HepG2 (cell line): ENCODE measurements around the gene NEK5. TPM values are rescaled to one million over a fixed set of nuclear protein-coding genes. Genes with fewer than 3 reads are reported as not detected.

Source experiments
- FOSL2 ChIP-seq: sonication (generic); formaldehyde crosslinking; IDR thresholded peaks from 2 replicates; pipeline ENCODE4 v1.4.0; 2020; ENCODE audit warnings: missing genetic modification reagents
- HIVEP1 ChIP-seq: sonication (generic); formaldehyde crosslinking; IDR thresholded peaks from 2 replicates; pipeline ENCODE4 v1.4.0; 2020; ENCODE audit warnings: mild to moderate bottlenecking, missing genetic modification reagents
- JUNB ChIP-seq: sonication (generic); formaldehyde crosslinking; IDR thresholded peaks from 2 replicates; pipeline ENCODE4 v1.8.0; 2022; ENCODE audit warnings: missing genetic modification reagents, mild to moderate bottlenecking, borderline replicate concordance
- NKX3-1 ChIP-seq: sonication (generic); formaldehyde crosslinking; IDR thresholded peaks from 2 replicates; pipeline ENCODE4 v1.5.0; 2020; ENCODE audit warnings: missing genetic modification reagents
- PHB2 ChIP-seq: fragments of 450-650 bp; IDR thresholded peaks from 2 replicates; pipeline ENCODE4 v1.6.1; 2018; ENCODE audit not compliant: partially characterized antibody
- POGZ ChIP-seq: sonication (generic); formaldehyde crosslinking; IDR thresholded peaks from 2 replicates; pipeline ENCODE4 v1.4.0; 2020; ENCODE audit warnings: mild to moderate bottlenecking, missing genetic modification reagents
- PPARG ChIP-seq: conservative IDR thresholded peaks from 2 replicates; pipeline ENCODE4 v1.6.1; 2016; ENCODE audit warnings: missing biosample characterization, missing genetic modification reagents
- SNAI1 ChIP-seq: sonication (generic); formaldehyde crosslinking; IDR thresholded peaks from 2 replicates; pipeline ENCODE4 v1.5.0; 2020; ENCODE audit warnings: mild to moderate bottlenecking, missing genetic modification reagents, borderline replicate concordance
- THAP11 ChIP-seq: IDR thresholded peaks from 2 replicates; pipeline ENCODE4 v1.6.1; 2016; ENCODE audit warnings: missing biosample characterization, missing genetic modification reagents
- ZBTB42 ChIP-seq: sonication (generic); formaldehyde crosslinking; IDR thresholded peaks from 2 replicates; pipeline ENCODE4 v1.5.0; 2020; ENCODE audit warnings: mild to moderate bottlenecking, missing genetic modification reagents
- ZMYM3 ChIP-seq: sonication (generic); formaldehyde crosslinking; IDR thresholded peaks from 2 replicates; pipeline ENCODE4 v1.5.1; 2020; ENCODE audit warnings: mild to moderate bottlenecking, missing genetic modification reagents
- ZNF225 ChIP-seq: sonication (generic); formaldehyde crosslinking; IDR thresholded peaks from 2 replicates; pipeline ENCODE4 v1.4.0; 2020; ENCODE audit warnings: mild to moderate bottlenecking, missing genetic modification reagents
- ZNF652 ChIP-seq: IDR thresholded peaks from 2 replicates; pipeline ENCODE4 v1.6.1; 2016; ENCODE audit warnings: low read depth, borderline replicate concordance
- ZNF713 ChIP-seq: sonication (generic); formaldehyde crosslinking; IDR thresholded peaks from 2 replicates; pipeline ENCODE4 v1.4.0; 2020; ENCODE audit warnings: mild to moderate bottlenecking, missing genetic modification reagents
- ZNF766 ChIP-seq: sonication (generic); formaldehyde crosslinking; IDR thresholded peaks from 2 replicates; pipeline ENCODE4 v1.5.0; 2020; ENCODE audit warnings: missing genetic modification reagents, borderline replicate concordance
- polyA plus RNA-seq, 8 experiments: library from polyadenylated mRNA; depleted of rRNA in 3 of 8; stranded (reverse) in 7 of 8; unstranded in 1 of 8; fragments of >200 nt; fragmentation: Illumina TruSeq in 4 of 8; extraction: Trizol in 4 of 8; gene quantifications; 2 replicates each; pipeline versions ENCODE4 v1.2.1 to v1.2.3, GENCODE V29; 2011 to 2016; ENCODE audit warnings: low read depth in 4 of 8, missing spikeins in 1 of 8, mixed read lengths in 1 of 8; ENCODE audit not compliant: insufficient read depth in 1 of 8
- total RNA-seq, 5 experiments: library from RNA; depleted of rRNA; stranded (reverse); fragments of >200 nt; fragmentation: Illumina TruSeq; extraction: Trizol; gene quantifications; 2 replicates each; pipeline ENCODE4 v1.2.3, GENCODE V29; 2016; ENCODE audit warnings: low read depth in 1 of 5
- TF ChIP-seq, protein P1 (sequence below): sonication (generic); formaldehyde crosslinking; IDR thresholded peaks from 2 replicates; pipeline ENCODE4 v1.5.0; 2020; ENCODE audit warnings: missing genetic modification reagents, mild to moderate bottlenecking, borderline replicate concordance
- TF ChIP-seq, protein P2 (sequence below): sonication (generic); formaldehyde crosslinking; IDR thresholded peaks from 2 replicates; pipeline ENCODE4 v1.4.0; 2020; ENCODE audit warnings: missing genetic modification reagents, borderline replicate concordance
- TF ChIP-seq, protein P3 (sequence below): IDR thresholded peaks from 2 replicates; pipeline ENCODE4 v1.4.0; 2020; ENCODE audit warnings: mild to moderate bottlenecking, missing genetic modification reagents
- TF ChIP-seq, protein P4 (sequence below): sonication (generic); formaldehyde crosslinking; IDR thresholded peaks from 2 replicates; pipeline ENCODE4 v1.8.0; 2022; ENCODE audit warnings: mild to moderate bottlenecking, missing genetic modification reagents; ENCODE audit not compliant: insufficient replicate concordance

Gene NEK5
- total and polyA plus RNA-seq, 2 of the 13 experiments (the other 11 are each of a cell fraction or from before 2014, with no cell fraction given): 0.12 to 0.22 TPM

DNA sequence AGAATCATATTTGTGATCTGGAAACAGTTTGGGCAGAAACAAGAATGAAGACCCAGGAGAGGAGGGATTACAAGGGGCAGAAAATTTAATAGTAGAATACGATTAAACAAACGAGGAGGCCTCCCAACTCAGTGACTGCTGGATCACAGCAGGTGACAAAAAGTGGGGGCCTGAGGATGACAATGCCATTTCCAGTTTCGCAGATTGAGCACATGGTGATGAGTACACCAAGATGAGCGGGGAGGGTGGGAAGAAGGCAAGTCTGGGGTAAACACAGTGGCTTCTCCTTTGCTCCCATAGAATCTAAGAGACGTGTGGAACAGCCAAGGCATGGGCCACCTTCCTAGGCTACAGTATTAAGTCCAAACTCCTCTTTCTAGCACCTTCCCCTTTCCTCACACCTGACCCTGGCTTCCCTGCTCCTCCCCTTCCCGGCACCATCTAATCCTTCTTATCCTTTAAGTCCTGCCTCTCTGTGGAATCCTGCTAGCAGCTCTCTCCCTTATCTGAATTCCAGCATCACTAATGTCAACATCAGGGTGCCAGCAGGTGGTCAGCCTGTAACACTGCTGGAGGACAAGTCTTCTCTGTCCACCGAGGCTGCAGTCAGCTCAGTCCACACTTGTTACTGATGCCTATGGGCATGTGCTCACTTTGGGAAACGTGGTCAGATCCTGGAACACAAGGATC, 131.1 kb downstream of the NEK5 start (continued):
- TF ChIP-seq ZNF766 (CRISPR knock-in tag) (no peak), POGZ (CRISPR knock-in tag) (peak; percentile 73), FOSL2 (CRISPR knock-in tag) (peak; percentile 74), THAP11 (CRISPR knock-in tag) (peak; percentile 44), PHB2 (no peak), ZBTB42 (CRISPR knock-in tag) (no peak), ZNF225 (CRISPR knock-in tag) (no peak), JUNB (no peak), PPARG (CRISPR knock-in tag) (no peak; the same call in 1 of the 2 replicates), ZNF713 (CRISPR knock-in tag) (no peak), SNAI1 (CRISPR knock-in tag) (peak; percentile 78; the same call in 1 of the 2 replicates), HIVEP1 (CRISPR knock-in tag) (0 out of 2 replicates have a peak, but pooled peaks have one; percentile 19), ZMYM3 (CRISPR knock-in tag) (no peak), ZNF652 (CRISPR knock-in tag) (0 out of 2 replicates have a peak, but pooled peaks have one; percentile 53), NKX3-1 (CRISPR knock-in tag) (no peak)
- TF ChIP-seq, protein P1, sequence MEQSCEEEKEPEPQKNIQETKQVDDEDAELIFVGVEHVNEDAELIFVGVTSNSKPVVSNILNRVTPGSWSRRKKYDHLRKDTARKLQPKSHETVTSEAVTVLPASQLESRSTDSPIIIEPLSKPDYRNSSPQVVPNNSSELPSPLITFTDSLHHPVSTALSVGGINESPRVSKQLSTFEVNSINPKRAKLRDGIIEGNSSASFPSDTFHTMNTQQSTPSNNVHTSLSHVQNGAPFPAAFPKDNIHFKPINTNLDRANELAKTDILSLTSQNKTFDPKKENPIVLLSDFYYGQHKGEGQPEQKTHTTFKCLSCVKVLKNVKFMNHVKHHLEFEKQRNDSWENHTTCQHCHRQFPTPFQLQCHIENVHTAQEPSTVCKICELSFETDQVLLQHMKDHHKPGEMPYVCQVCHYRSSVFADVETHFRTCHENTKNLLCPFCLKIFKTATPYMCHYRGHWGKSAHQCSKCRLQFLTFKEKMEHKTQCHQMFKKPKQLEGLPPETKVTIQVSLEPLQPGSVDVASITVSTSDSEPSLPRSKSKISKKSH (CRISPR knock-in tag): no peak
- TF ChIP-seq, protein P2, sequence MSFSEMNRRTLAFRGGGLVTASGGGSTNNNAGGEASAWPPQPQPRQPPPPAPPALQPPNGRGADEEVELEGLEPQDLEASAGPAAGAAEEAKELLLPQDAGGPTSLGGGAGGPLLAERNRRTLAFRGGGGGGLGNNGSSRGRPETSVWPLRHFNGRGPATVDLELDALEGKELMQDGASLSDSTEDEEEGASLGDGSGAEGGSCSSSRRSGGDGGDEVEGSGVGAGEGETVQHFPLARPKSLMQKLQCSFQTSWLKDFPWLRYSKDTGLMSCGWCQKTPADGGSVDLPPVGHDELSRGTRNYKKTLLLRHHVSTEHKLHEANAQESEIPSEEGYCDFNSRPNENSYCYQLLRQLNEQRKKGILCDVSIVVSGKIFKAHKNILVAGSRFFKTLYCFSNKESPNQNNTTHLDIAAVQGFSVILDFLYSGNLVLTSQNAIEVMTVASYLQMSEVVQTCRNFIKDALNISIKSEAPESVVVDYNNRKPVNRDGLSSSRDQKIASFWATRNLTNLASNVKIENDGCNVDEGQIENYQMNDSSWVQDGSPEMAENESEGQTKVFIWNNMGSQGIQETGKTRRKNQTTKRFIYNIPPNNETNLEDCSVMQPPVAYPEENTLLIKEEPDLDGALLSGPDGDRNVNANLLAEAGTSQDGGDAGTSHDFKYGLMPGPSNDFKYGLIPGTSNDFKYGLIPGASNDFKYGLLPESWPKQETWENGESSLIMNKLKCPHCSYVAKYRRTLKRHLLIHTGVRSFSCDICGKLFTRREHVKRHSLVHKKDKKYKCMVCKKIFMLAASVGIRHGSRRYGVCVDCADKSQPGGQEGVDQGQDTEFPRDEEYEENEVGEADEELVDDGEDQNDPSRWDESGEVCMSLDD (CRISPR knock-in tag): no peak
- TF ChIP-seq, protein P3, sequence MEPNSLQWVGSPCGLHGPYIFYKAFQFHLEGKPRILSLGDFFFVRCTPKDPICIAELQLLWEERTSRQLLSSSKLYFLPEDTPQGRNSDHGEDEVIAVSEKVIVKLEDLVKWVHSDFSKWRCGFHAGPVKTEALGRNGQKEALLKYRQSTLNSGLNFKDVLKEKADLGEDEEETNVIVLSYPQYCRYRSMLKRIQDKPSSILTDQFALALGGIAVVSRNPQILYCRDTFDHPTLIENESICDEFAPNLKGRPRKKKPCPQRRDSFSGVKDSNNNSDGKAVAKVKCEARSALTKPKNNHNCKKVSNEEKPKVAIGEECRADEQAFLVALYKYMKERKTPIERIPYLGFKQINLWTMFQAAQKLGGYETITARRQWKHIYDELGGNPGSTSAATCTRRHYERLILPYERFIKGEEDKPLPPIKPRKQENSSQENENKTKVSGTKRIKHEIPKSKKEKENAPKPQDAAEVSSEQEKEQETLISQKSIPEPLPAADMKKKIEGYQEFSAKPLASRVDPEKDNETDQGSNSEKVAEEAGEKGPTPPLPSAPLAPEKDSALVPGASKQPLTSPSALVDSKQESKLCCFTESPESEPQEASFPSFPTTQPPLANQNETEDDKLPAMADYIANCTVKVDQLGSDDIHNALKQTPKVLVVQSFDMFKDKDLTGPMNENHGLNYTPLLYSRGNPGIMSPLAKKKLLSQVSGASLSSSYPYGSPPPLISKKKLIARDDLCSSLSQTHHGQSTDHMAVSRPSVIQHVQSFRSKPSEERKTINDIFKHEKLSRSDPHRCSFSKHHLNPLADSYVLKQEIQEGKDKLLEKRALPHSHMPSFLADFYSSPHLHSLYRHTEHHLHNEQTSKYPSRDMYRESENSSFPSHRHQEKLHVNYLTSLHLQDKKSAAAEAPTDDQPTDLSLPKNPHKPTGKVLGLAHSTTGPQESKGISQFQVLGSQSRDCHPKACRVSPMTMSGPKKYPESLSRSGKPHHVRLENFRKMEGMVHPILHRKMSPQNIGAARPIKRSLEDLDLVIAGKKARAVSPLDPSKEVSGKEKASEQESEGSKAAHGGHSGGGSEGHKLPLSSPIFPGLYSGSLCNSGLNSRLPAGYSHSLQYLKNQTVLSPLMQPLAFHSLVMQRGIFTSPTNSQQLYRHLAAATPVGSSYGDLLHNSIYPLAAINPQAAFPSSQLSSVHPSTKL (CRISPR knock-in tag): peak; percentile 94
- TF ChIP-seq, protein P4, sequence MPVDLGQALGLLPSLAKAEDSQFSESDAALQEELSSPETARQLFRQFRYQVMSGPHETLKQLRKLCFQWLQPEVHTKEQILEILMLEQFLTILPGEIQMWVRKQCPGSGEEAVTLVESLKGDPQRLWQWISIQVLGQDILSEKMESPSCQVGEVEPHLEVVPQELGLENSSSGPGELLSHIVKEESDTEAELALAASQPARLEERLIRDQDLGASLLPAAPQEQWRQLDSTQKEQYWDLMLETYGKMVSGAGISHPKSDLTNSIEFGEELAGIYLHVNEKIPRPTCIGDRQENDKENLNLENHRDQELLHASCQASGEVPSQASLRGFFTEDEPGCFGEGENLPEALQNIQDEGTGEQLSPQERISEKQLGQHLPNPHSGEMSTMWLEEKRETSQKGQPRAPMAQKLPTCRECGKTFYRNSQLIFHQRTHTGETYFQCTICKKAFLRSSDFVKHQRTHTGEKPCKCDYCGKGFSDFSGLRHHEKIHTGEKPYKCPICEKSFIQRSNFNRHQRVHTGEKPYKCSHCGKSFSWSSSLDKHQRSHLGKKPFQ (CRISPR knock-in tag): no peak
